GM18873 (cell line): ENCODE data around the gene TBX1.

Experiments used
- ATAC-seq: cut with Tn5 transposase; IDR thresholded peaks from one replicate; pipeline ENCODE4 v1.9.1; 2021; ENCODE audit warnings: mild to moderate bottlenecking, moderate library complexity, moderate number of reproducible peaks; ENCODE audit not compliant: unreplicated experiment, low FRiP score

The TBX1 gene

DNA sequence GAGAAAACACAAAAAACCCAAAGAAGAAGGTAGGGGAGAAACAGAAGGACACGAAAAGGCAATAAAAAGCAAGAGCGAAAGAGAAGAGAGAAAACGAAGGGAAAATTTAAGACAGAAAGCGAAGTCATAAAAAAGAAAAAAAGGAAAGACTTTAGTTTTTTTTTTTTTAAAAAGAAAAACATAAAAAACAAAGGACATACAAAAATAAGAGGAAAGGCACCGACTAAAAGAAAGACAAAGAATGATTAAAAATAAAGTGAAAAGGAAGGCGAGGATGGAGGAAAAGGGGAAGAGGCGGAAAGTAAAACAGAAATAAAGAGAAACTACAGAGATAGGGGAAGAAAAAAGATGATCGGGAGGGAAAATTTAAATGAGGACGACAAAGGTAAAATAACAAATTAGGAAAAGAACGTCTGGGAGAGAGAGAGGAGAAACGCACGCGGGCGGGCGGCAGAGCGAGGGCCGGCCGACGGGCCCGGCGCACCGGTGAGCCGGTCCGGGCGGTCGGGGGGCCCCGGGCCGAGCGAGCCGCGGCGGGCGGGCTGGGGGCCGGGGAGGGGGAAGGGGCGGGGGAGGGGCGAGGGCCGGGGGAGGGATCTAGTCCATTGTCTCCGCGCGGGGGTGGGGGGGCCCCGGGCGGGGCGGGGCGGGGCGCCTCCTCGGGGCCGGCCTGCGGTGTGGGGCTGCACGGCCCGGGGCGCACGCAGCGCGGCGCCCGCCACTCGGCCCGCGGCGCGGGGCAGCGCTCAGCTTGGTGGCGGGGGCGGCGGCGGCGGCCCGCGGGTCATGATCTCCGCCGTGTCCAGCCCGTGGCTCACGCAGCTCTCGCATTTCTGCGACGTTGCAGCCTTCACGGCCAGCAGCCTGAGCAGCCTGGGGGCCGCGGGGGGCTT is at the start of gene TBX1:
Gene TBX1 (plus strand): TSS at position 721 of the 893 bp plus-strand sequence. CDS start 66 bp downstream, at position 787.
- ATAC-seq: no peak

DNA sequence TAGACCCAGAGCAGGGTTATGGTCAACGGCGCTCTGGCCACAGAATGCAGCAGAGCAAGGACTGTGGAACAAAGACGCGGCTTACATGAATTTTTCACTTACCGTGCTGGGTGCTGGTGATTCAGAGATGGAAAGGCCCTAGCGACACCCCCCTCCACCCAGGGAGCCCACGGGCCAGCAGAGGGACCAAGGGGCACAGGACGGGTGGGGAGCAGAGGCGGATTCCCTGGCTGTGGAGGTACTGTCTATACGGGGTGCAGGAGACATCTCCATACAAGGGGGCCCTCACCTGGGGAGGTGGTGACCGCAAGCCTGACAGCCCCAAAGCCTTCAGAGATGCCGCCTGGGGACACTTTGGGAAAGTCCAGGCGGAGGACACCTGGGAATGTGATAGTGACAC is 47.3 kb upstream of the TBX1 start:
- ATAC-seq: no peak

DNA sequence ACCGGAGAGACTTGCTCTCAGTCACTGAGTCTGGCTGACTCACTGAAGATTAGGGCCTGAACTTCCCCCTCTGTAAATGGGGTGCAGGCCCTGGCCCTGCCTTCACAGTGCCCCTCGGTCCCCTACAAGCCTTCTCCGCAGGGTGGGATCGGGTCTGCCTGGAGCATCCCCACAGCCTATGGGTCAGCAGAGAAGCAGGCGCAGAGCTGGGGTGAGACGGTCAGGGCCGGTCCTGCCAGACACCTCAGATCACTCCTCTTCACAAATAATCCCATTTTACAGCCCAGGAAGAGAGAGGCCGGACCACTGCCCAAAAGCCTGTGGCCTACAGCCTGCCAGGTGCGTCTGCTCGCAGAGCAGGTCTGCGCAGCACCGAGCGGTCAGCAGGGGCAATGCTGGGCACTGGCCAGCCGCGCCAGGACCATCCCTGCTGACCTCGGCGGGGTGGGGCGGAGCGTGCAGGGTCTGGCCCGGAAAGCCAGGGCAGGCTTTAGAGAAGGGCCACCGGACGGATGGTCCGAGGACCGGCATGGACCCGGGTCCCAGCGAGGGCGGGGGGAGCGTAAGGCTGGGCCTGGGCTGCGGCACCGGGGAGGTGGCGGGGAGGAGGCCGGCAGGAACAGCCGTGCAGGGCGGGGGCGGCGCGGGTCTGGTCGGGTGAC is 46.8 kb upstream of the TBX1 start:
- ATAC-seq: no peak

DNA sequence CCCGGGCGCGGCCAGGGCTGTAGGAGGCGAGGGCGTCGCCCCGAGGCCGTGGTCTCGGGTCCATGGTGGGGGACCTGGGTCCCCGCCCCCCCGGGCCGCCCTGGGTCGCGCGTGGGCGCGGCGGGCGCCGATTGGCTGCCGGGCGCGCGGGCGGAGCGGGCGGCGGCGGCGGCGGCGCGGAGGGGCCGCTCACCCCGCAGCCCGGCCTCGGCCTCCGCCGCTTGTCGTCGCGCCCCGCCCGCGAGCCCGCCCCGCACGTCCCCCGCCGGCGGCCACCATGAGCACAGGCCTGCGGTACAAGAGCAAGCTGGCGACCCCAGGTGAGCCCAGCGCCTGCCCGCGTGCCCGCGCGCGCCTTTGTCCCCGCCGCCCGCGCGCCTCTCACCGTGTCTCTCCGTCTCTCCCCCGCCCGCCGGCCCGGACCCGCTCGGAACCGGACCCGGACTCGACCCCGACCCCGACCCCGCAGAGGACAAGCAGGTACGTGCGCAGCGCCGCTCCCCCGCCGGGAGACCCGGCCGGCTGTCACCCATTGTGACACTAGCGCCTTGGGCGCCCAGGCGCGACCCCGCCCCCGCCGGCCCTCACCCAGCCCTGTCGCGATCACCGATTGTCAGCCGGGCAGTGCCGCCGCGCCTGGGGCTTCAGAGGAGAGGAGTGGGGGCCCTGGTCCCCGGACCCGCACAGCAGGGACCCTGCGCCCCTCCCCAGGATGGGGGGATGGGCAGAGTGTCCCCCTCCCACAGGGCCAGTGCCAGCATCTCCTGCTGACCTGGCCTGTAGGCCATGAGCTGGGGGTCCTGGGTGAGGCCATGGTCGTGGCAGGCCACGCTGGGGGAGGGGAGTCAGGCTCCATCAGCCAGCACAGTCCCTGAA is 46.0 kb upstream of the TBX1 start, which contains the start of gene SEPTIN5:
Gene SEPTIN5 (plus strand): TSS at position 192 of the 876 bp plus-strand sequence. CDS start 86 bp downstream, at position 278.
- no peak for ATAC-seq

DNA sequence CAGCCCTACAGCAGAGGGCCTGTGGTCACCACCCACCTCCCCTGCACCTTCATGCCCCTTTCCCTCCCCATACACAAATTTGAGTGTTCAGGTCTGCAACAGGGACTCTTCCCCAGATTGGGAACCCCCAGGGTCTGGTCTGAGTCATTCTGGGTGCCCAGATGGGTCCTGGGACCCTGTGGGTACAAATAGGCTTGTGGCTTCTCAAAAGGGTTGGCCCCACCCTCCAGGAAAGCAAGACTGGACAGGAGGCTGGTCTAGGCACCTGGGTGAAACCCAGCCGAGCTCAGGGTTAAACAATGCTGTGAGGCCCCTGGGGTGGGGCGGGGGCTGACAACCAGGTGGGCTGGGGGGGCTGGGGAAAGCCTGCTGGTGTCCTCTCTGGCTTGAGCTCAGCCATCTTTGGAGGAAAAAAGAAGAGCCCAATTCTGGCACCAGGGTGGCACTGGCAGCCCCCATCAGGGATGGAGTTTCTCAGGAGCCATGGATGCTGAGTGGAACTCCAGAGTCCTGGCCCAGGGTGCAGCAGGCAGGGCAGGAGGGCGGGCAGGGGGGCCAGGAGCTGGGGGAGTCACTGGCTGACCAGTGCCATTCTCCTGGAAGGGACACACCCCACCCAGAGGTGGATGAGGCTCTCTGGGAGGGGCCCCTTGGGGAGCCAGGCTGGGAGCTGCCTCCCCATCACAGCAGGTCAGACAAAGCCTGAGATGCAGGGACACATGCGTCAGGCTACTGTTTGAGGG is 45.2 kb upstream of the TBX1 start:
- no peak for ATAC-seq

- no peak for ATAC-seq
Measured at GRCh38 chr22:19716041-19716828, 44.3 kb upstream of the TBX1 start.

GRCh38 chr22:19716829-19717105 is 43.8 kb upstream of the TBX1 start:
- no peak for ATAC-seq

DNA sequence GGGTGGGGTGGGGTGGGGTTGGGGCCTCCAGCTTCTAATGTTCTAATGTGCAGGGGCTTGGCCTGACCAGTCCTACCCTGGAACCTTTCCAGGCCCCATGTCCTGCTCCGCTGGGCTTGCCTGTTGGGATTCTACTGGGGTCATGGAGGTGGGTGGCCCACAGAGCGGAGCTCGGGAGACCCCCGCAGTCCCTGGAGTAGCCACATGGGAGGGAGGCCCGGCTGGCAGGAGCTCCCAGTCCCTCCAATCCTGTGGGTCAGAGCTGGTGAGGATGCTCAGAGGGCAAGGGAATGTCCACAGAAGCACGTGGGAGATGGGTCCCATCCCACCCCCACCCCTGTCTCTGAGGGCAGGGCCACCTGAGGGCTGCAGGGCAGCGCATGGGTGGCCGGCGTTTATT is 43.4 kb upstream of the TBX1 start:
- ATAC-seq: no peak

GRCh38 chr22:19717691-19718455 is 42.7 kb upstream of the TBX1 start:
- no peak for ATAC-seq

DNA sequence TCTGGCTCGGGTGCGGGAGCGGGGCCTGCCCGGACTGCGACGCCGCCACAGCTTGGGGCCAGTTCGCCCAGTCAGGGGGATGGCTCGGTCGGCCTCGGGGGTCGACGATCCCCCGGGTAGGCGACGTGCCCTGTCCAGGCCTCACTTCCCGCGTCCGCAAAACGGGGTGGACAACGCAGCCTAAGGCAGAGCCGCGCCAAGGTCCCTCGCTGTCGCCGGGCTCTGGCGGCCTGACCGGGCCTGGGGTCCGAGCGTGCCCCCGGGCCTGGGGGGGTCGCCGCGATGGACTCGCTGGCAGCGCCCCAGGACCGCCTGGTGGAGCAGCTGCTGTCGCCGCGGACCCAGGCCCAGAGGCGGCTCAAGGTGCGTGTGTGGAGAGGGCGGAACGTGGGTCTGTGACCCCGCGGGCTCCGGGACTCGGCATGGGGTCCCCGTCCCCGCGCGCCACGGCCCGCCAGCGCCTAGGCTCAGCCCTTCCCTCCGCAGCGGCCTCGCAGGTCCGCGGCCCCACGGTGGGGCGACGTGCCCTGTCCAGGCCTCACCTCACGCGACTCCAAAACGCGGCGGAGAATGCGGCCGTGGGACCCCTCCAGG is 42.0 kb upstream of the TBX1 start:
- no peak for ATAC-seq

- no peak for ATAC-seq
Measured at GRCh38 chr22:19719050-19719482, 41.5 kb upstream of the TBX1 start.

- no peak for ATAC-seq
Measured at GRCh38 chr22:19719488-19720021, 41.0 kb upstream of the TBX1 start.

DNA sequence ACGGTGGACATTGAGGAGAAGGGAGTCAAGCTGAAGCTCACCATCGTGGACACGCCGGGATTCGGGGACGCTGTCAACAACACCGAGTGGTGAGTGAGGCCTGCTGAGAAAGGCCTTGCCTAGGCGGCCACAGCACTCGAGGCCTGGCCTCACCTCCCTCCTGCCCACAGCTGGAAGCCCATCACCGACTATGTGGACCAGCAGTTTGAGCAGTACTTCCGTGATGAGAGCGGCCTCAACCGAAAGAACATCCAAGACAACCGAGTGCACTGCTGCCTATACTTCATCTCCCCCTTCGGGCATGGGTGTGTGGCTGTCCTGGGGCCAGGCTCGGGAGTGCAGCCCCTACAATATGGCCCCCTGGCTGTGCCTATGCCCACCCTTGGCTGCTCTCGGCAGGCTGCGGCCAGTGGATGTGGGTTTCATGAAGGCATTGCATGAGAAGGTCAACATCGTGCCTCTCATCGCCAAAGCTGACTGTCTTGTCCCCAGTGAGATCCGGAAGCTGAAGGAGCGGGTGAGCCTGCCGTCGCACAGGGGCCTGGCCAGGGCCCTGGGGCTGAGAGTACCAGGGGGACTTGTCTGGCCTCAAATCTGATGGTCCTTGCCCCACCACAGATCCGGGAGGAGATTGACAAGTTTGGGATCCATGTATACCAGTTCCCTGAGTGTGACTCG is 40.3 kb upstream of the TBX1 start:
- ATAC-seq: no peak

GRCh38 chr22:19720999-19721329 is 39.6 kb upstream of the TBX1 start:
- no peak for ATAC-seq

- ATAC-seq: no peak
Measured at GRCh38 chr22:19721330-19722177, 39.0 kb upstream of the TBX1 start.

DNA sequence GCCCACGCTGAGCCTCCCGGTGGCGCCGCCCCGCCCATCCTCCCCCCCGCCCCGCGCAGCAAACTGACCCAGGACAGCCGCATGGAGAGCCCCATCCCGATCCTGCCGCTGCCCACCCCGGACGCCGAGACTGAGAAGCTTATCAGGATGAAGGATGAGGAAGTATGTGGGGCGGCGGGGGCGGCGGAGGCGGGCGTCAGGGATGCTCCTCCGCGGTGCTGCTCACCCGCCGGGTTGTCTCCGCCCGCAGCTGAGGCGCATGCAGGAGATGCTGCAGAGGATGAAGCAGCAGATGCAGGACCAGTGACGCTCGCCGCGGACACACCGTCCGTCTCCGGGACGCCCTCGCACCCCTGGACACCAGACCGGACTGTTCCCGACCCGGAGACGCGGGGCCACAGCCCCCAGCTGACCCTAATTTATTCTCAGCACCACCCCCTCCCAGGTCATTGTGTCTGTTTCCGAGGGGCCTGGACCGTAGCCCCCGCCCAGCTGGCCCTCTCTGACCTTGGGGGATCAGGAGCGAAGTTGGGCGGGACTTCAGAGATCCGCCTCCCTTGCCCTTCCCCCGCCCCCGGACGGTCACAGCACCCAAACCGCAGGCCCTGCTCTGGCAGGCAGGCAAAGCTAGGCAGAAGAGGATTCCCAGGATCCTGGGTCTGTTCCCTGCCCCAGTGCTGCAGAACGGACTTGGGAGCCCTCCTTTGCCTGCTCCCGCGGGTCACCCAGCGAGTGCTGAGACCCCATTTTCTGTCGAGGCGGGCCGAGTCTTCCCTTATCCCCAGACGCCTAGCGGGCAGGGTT is 38.2 kb upstream of the TBX1 start:
- no peak for ATAC-seq
